GM20000 (cell line): Measurements from ENCODE around the gene SAG.

Source experiments
- DNase-seq: peaks from one replicate; pipeline ENCODE4 v3.0.0; 2012; ENCODE audit warnings: low spot score
- CTCF ChIP-seq: IDR thresholded peaks from 2 replicates; pipeline ENCODE4 v1.5.1; 2012; ENCODE audit warnings: mild to moderate bottlenecking, control low read depth; ENCODE audit errors: extremely low read depth, missing control alignments

The SAG gene

GRCh38 chr2:233287871-233288270, 19.7 kb upstream of the SAG start:
- DNase-seq, result no peak

GRCh38 chr2:233288663-233289062, 19.0 kb upstream of the SAG start:
- no peak for TF ChIP-seq CTCF
- no peak for DNase-seq

More at GRCh38 chr2:233287871-233288270, 19.7 kb upstream of the SAG start:
- TF ChIP-seq CTCF, result no peak

DNA sequence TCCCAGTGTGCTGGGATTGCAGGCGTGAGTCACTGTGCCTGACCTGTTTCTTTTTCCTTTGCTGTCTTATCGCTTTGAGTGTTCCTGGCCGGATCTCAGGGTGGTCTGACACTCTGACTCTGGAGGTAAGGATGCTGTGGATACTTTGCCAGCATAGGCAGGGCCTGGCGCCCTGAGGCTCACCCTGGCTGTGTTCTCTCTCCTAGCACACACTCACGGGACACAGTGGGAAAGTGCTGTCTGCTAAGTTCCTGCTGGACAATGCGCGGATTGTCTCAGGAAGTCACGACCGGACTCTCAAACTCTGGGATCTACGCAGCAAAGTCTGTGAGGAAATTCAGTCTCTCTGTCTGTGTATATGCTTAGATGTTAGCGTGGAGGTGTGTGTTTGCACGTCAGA, 18.0 kb upstream of the SAG start:
- DNase-seq, result no peak
- no peak for TF ChIP-seq CTCF

DNA sequence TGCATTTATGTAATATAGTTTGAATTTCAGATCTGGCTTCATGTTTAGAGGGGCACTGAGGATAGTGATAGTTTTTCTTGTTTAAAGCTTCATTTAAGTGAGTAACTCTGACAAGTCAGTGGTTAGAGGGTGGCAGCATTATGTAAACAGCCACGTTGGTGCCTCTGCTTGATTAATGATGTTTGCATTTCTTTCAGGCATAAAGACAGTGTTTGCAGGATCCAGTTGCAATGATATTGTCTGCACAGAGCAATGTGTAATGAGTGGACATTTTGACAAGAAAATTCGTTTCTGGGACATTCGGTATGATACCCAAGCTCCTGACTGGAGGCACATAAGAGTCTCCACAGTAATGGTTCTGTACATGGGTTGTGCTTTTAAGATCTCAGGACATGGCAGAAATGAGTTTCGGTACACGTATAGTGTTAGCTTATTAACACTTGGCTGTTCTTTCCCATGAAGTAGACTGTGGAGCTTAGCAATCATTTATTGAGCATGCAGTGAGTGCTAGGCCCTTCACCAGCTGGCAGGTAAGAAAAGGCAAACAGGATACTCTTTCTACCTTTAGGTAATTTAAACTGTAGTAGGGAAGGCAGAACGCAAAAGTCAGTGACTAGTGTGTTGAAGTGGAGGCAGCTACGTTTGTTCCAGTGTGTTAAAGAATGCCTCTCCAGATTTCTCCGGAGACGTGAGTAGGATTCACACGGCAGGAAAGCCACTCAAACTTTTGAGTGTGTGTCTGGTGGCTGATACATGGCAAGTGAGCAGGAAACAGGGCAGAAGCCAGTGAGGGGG, 17.4 kb upstream of the SAG start:
- no peak for TF ChIP-seq CTCF
- no peak for DNase-seq

- TF ChIP-seq CTCF, result no peak
- no peak for DNase-seq
Observed at GRCh38 chr2:233295891-233296290, 11.7 kb upstream of the SAG start.

GRCh38 chr2:233297076-233297475, 10.5 kb upstream of the SAG start:
- no peak for DNase-seq
- TF ChIP-seq CTCF, result no peak

- DNase-seq, result no peak
- no peak for TF ChIP-seq CTCF
Observed at GRCh38 chr2:233300401-233300800, 7.2 kb upstream of the SAG start.
